ENCODE results near the gene RHO.

RHO gene

DNA sequence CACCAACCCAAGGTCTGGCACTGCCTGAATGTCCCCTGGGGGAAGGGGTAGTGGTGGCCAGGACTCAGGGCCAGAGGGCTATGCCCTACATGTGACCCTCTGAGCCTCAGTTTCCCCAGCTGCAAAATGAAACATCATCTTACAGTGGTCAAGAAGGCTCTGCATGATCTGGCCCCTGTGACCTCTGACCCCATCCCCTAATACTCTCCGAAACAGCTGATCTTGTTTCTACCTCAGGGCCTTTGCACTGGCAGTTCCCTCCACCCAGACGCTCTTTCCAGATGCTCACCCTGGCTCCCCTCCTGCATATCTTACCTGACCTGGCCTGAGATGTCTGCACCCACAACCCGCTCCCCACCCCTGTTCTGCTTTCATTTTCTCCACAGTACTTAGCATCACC is 56.2 kb downstream of the RHO start:
- DNase-seq, result no peak
